GM12865 (cell line): ENCODE results near the gene SLC25A23.
"Not testable (repeated sequence)": the region's sequence is repeated elsewhere in the genome, so short reads cannot be mapped to it uniquely, and the experiment has no call there.

ENCODE experiments used
- DNase-seq: peaks from one replicate; pipeline ENCODE4 v3.0.0; 2010; ENCODE audit warnings: low read depth
- H3K4me3 ChIP-seq: 2 replicates; pipeline ENCODE4 v1.5.1; 2011; ENCODE audit warnings: mild to moderate bottlenecking, low read depth, low read length, control low read depth
- CTCF ChIP-seq: IDR thresholded peaks from 2 replicates; pipeline ENCODE4 v1.5.1; 2011; ENCODE audit warnings: low read length, control low read depth, low read depth, inconsistent platforms; ENCODE audit not compliant: insufficient read depth; ENCODE audit errors: missing control alignments

The SLC25A23 gene

GRCh38 chr19:6429419-6430221 lies 30.0 kb downstream of the SLC25A23 start:
- DNase-seq = no peak
- no peak overlapping the region for H3K4me3 ChIP-seq

DNA sequence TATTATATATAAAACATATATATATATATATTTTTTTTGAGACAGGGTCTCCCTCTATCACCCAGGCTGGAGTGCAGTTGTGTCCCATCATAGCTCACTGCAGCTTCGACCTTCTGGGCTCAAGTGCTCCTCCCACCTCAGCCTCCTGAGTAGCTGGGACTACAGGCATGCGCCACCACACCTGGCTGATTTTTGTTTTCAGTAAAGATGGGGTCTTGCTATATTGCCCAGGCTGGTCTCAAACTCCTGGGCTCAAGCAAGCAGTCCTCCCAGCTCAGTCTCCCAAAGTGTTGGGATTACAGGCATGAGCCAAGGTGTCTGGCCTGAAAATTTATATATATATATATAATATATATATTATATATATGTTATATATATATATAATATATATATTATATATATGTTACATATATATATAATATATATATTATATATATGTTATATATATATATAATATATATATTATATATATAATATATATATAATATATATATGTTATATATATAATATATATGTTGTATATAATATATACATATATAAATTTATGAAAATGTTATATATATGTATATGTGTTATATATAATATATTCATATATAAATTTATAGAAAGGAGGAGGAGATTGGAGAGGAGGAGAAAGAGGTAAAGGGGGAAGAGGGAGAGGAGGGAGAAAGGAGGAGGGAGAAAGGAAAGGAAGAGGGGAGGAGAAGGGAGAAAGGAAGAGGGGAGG lies 30.7 kb downstream of the SLC25A23 start:
- not testable (repeated sequence) for DNase-seq, H3K4me3 ChIP-seq

More at GRCh38 chr19:6429419-6430221, 30.0 kb downstream of the SLC25A23 start:
- no peak for TF ChIP-seq CTCF

GRCh38 chr19:6427131-6427530 lies 32.5 kb downstream of the SLC25A23 start:
- no peak for TF ChIP-seq CTCF
- no peak overlapping the region for H3K4me3 ChIP-seq
- DNase-seq = no peak

DNA sequence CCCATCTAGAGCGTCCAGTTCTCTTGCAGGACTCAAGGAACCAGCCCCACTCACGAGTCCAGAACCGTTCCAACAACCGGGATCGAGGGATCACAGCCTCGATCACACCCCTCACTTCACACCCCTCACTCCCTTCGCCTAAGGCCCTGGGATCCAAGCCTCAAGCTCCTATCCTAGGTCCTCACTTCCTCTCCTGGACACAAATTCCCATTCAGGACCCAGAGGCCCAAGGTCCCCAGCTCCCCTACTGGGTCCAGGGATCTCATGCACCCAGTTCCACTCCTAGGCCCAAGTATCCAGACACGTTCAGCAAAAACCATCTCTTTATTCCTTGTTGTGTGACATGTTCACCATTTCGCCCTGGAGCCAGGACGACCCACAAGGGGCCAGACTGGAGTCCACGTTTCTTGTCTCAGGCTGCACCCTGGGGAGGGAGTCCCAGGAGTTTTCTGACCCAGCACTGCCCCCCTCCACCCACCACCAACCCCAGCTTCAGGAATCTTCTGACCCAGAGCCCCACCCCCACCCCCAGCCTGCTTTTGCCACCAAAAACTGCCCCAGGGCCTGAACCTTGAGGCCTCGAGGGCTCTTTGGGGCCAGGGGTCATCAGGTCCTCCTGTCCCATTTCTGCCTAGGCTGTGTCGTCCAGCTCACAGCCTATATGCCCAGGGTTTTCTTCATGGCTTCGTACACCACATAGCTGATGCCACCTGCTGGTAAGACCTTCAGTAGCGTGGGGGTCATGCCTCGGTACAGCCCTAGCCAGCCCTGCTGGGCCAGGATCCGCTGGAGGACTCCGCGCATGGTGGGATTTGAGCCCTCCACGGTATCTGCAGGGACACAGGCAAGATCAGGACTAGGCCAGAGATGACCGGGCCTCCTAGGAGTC lies 33.6 kb downstream of the SLC25A23 start:
- no peak for DNase-seq
- peak overlapping the region; percentile 45 for H3K4me3 ChIP-seq
- TF ChIP-seq CTCF = no peak

- TF ChIP-seq CTCF = no peak
- peak overlapping the region; percentile 45 for H3K4me3 ChIP-seq
Measured at GRCh38 chr19:6424939-6425731, 34.5 kb downstream of the SLC25A23 start.

GRCh38 chr19:6424195-6424938 lies 35.2 kb downstream of the SLC25A23 start, which contains the start of gene KHSRP:
Gene KHSRP (minus strand): TSS chr19:6424811. CDS start chr19:6424701, 110 bp downstream.
- TF ChIP-seq CTCF = no peak
- DNase-seq = peak; percentile 46
- peak within 1 kb of the TSS; percentile 72 for H3K4me3 ChIP-seq

More at GRCh38 chr19:6424939-6425731, 34.5 kb downstream of the SLC25A23 start:
- peak; percentile 100 for DNase-seq
